Fibroblast of lung (primary cell): Measurements from ENCODE around the gene ALPK1.

Experiments
- CTCF ChIP-seq, 2 donors: IDR thresholded peaks in 1 of 2; conservative IDR thresholded peaks in 1 of 2; 1 replicate in 1 of 2; 2 replicates in 1 of 2; pipeline ENCODE4 v1.5.1; 2011 to 2012; ENCODE audit warnings: low read length in 2 of 2, control low read depth in 1 of 2, inconsistent platforms in 1 of 2, low read depth in 1 of 2, mild to moderate bottlenecking in 1 of 2
- EZH2 ChIP-seq: IDR thresholded peaks from 2 replicates; pipeline ENCODE4 v1.5.1; 2012; ENCODE audit warnings: low read length, control low read depth, mild to moderate bottlenecking; ENCODE audit errors: missing control alignments

- TF ChIP-seq CTCF (conservative IDR thresholded peaks at IDR 0.05 in 1 of 2, IDR thresholded peaks at IDR 0.05 in 1 of 2; ENCODE audit: low read depth in 1 of 2, low read length in 2 of 2), result no peak
- no peak for TF ChIP-seq EZH2
Measured at GRCh38 chr4:112251019-112251643, 46.0 kb upstream of the ALPK1 start.
